ENCODE results near the gene CPM. TPM values are rescaled to one million over a fixed set of nuclear protein-coding genes. Genes with fewer than 3 reads are reported as not detected.

Gene CPM
- total RNA-seq, 1 experiment from 2014 or later: 0.96 TPM

GRCh38 chr12:68839183-68840147, 93.5 kb downstream of the CPM start:
- CTCF ChIA-PET: interaction anchor here (1.1 kb wide), 1 partner anchor 10 kb away, joined by 3 read pairs; no protein-coding TSS in a partner anchor
- ATAC-seq (no peak), DNase-seq (ENCODE audit: low spot score) (no peak)
- H3K27ac Mint-ChIP-seq: no peak overlapping the region
- peaks cover 7% of the 10 kb centered on the region; the same call in 1 of the 2 replicates for H3K4me1 Mint-ChIP-seq
- H3K4me3 Mint-ChIP-seq: no peak overlapping the region
- no peak for TF ChIP-seq ATF2 (CRISPR knock-in tag; IDR thresholded peaks at IDR 0.05; ENCODE audit: borderline replicate concordance, low read depth)
- no peak for TF ChIP-seq ZNF263 (CRISPR knock-in tag; IDR thresholded peaks at IDR 0.05; ENCODE audit: low read depth)
- TF ChIP-seq IRF1 (CRISPR knock-in tag; IDR thresholded peaks at IDR 0.05): no peak
- TF ChIP-seq NR1H2 (CRISPR knock-in tag; IDR thresholded peaks at IDR 0.05): no peak
- TF ChIP-seq MAX (CRISPR knock-in tag; IDR thresholded peaks at IDR 0.05): no peak
- TF ChIP-seq IRF2 (CRISPR knock-in tag; IDR thresholded peaks at IDR 0.05; ENCODE audit: borderline replicate concordance, low read depth): no peak
- TF ChIP-seq ZMAT4 (CRISPR knock-in tag; IDR thresholded peaks at IDR 0.05): no peak
- TF ChIP-seq AFF4 (CRISPR knock-in tag; IDR thresholded peaks at IDR 0.05; ENCODE audit: borderline replicate concordance): no peak
- TF ChIP-seq TP53 (CRISPR knock-in tag; IDR thresholded peaks at IDR 0.05): no peak
- TF ChIP-seq MLX (CRISPR knock-in tag; IDR thresholded peaks at IDR 0.05): no peak
- TF ChIP-seq SOX15 (CRISPR knock-in tag; IDR thresholded peaks at IDR 0.05): no peak
- TF ChIP-seq ZNF671 (CRISPR knock-in tag; IDR thresholded peaks at IDR 0.05): no peak
- TF ChIP-seq ATF3 (CRISPR knock-in tag; conservative IDR thresholded peaks at IDR 0.05): no peak
- TF ChIP-seq FOXJ3 (CRISPR knock-in tag; IDR thresholded peaks at IDR 0.05; ENCODE audit: borderline replicate concordance): no peak
- TF ChIP-seq ZBTB21 (CRISPR knock-in tag; IDR thresholded peaks at IDR 0.05; ENCODE audit: borderline replicate concordance): no peak
- peaks cover 68% of the 10 kb centered on the region for H3K36me3 Mint-ChIP-seq
- POLR2A ChIA-PET: no interaction called here
- no peaks in the 10 kb centered on the region for H3K9me3 Mint-ChIP-seq
- H3K27me3 Mint-ChIP-seq (ENCODE audit: low read depth): no peaks in the 10 kb centered on the region

Data from WTC11 (cell line).